GM23338 (cell line): ENCODE results near the gene GSDME.
A peak's percentile ranks its signal among the peaks of the same experiment; 100 is the strongest.

ENCODE experiments used
- CTCF ChIP-seq, 2 experiments: fragments of 200-600 bp in 1 of 2; sonication (generic) in 1 of 2; conservative IDR thresholded peaks; 2 replicates each; pipeline versions ENCODE4 v1.5.1 to v1.6.1; 2016 to 2017; ENCODE audit warnings: antibody characterized with exemption in 2 of 2, low read depth in 2 of 2, mild to moderate bottlenecking in 2 of 2, moderate library complexity in 1 of 2
- POLR2AphosphoS5 ChIP-seq: IDR thresholded peaks from 2 replicates; pipeline ENCODE4 v1.6.1; 2016; ENCODE audit warnings: antibody characterized with exemption, low read depth

GRCh38 chr7:24724451-24725190 is 32.6 kb downstream of the GSDME start:
- TF ChIP-seq CTCF (conservative IDR thresholded peaks at IDR 0.05; ENCODE audit: low read depth in 2 of 2), result peak in 1 of 2 experiments; percentile 41; a peak in 2 of 4 replicates
- no peak for TF ChIP-seq POLR2AphosphoS5
